Measurements from ENCODE around the gene P2RY8.
A peak's percentile ranks its signal among the peaks of the same experiment; 100 is the strongest.

The P2RY8 gene

GRCh38 chrX:1537031-1537715 lies at the start of gene P2RY8:
P2RY8 (minus strand) TSS chrX:1537185; CDS start chrX:1466558, 70,627 bp downstream.
- DNase-seq (ENCODE audit: extremely low spot score): no peak

GRCh38 chrX:1584237-1585011 lies 47.4 kb upstream of the P2RY8 start:
- ChIA-PET CTCF (no interaction called here), POLR2A (no interaction called here)
- TF ChIP-seq LEF1 (IDR thresholded peaks at IDR 0.05; ENCODE audit: borderline replicate concordance): no peak
- TF ChIP-seq ARNT (IDR thresholded peaks at IDR 0.05): no peak
- no peak for TF ChIP-seq HDGF (IDR thresholded peaks at IDR 0.05; ENCODE audit: borderline replicate concordance)
- TF ChIP-seq PKNOX1 (IDR thresholded peaks at IDR 0.05): no peak
- TF ChIP-seq TARDBP (IDR thresholded peaks at IDR 0.05): no peak
- TF ChIP-seq FOXA1 (IDR thresholded peaks at IDR 0.05): no peak
- no peak for TF ChIP-seq CTBP1 (IDR thresholded peaks at IDR 0.05; ENCODE audit: borderline replicate concordance)
- no peak for TF ChIP-seq SP1 (IDR thresholded peaks at IDR 0.05)
- TF ChIP-seq NFRKB (IDR thresholded peaks at IDR 0.05): no peak
- TF ChIP-seq FOXK2 (IDR thresholded peaks at IDR 0.05): no peak
- TF ChIP-seq L3MBTL2 (conservative IDR thresholded peaks at IDR 0.05): no peak
- TF ChIP-seq ELF4 (IDR thresholded peaks at IDR 0.05): no peak
- no peak for TF ChIP-seq ZNF384 (IDR thresholded peaks at IDR 0.05)
- TF ChIP-seq BHLHE40 (IDR thresholded peaks at IDR 0.05; ENCODE audit: borderline replicate concordance): no peak
- no peak for TF ChIP-seq FOXM1 (IDR thresholded peaks at IDR 0.05; ENCODE audit: borderline replicate concordance)
- DNase-seq (ENCODE audit: extremely low spot score): no peak

More at GRCh38 chrX:1537031-1537715, at the start of gene P2RY8:
- POLR2A ChIA-PET: no interaction called here
- TF ChIP-seq SP1 (IDR thresholded peaks at IDR 0.05) (no peak), TARDBP (IDR thresholded peaks at IDR 0.05) (no peak), NFRKB (IDR thresholded peaks at IDR 0.05) (no peak)
- CTCF ChIA-PET: no interaction called here

- ChIA-PET CTCF (no interaction called here), POLR2A (no interaction called here)
- DNase-seq (ENCODE audit: extremely low spot score): no peak
- TF ChIP-seq ZNF384 (IDR thresholded peaks at IDR 0.05) (no peak), HDGF (IDR thresholded peaks at IDR 0.05; ENCODE audit: borderline replicate concordance) (no peak), CTBP1 (IDR thresholded peaks at IDR 0.05; ENCODE audit: borderline replicate concordance) (no peak), ELF4 (IDR thresholded peaks at IDR 0.05) (no peak), PKNOX1 (IDR thresholded peaks at IDR 0.05) (no peak), BHLHE40 (IDR thresholded peaks at IDR 0.05; ENCODE audit: borderline replicate concordance) (no peak), LEF1 (IDR thresholded peaks at IDR 0.05; ENCODE audit: borderline replicate concordance) (no peak), SUZ12 (IDR thresholded peaks at IDR 0.05) (no peak), FOXA1 (IDR thresholded peaks at IDR 0.05) (no peak), FOXM1 (IDR thresholded peaks at IDR 0.05; ENCODE audit: borderline replicate concordance) (no peak), ARNT (IDR thresholded peaks at IDR 0.05) (no peak), FOXK2 (IDR thresholded peaks at IDR 0.05) (no peak), SP1 (IDR thresholded peaks at IDR 0.05) (no peak), TARDBP (IDR thresholded peaks at IDR 0.05) (no peak), L3MBTL2 (conservative IDR thresholded peaks at IDR 0.05) (no peak)
Measured at GRCh38 chrX:1582686-1583437, 45.9 kb upstream of the P2RY8 start.

GRCh38 chrX:1581132-1581531 lies 44.1 kb upstream of the P2RY8 start:
- ChIA-PET CTCF (no interaction called here), POLR2A (no interaction called here)
- TF ChIP-seq FOXM1 (IDR thresholded peaks at IDR 0.05; ENCODE audit: borderline replicate concordance) (no peak), BHLHE40 (IDR thresholded peaks at IDR 0.05; ENCODE audit: borderline replicate concordance) (no peak), LEF1 (IDR thresholded peaks at IDR 0.05; ENCODE audit: borderline replicate concordance) (no peak), ZNF384 (IDR thresholded peaks at IDR 0.05) (no peak), ELF4 (IDR thresholded peaks at IDR 0.05) (no peak), SUZ12 (IDR thresholded peaks at IDR 0.05) (no peak), ARNT (IDR thresholded peaks at IDR 0.05) (no peak)
- DNase-seq (ENCODE audit: extremely low spot score): peak; percentile 75

GRCh38 chrX:1578511-1579173 lies 41.7 kb upstream of the P2RY8 start:
- CTCF ChIA-PET: no interaction called here
- DNase-seq (ENCODE audit: extremely low spot score): no peak
- POLR2A ChIA-PET: no interaction called here
- TF ChIP-seq SP1 (IDR thresholded peaks at IDR 0.05) (no peak), BHLHE40 (IDR thresholded peaks at IDR 0.05; ENCODE audit: borderline replicate concordance) (no peak), FOXK2 (IDR thresholded peaks at IDR 0.05) (no peak), PKNOX1 (IDR thresholded peaks at IDR 0.05) (no peak), L3MBTL2 (conservative IDR thresholded peaks at IDR 0.05) (no peak), LEF1 (IDR thresholded peaks at IDR 0.05; ENCODE audit: borderline replicate concordance) (no peak), CTBP1 (IDR thresholded peaks at IDR 0.05; ENCODE audit: borderline replicate concordance) (no peak), SUZ12 (IDR thresholded peaks at IDR 0.05) (no peak)
